Testis (tissue), 3 donors: Measurements from ENCODE around the gene APOB. TPM values are rescaled to one million over a fixed set of nuclear protein-coding genes. Genes with fewer than 3 reads are reported as not detected.

Experiments
- DNase-seq: peaks from one replicate; pipeline ENCODE4 v3.0.0-alpha.2; 2019
- H3K27ac ChIP-seq, 2 donors: fragments of 200-600 bp; sonication (generic); one replicate each; pipeline ENCODE4 v1.5.1; 2019
- H3K27me3 ChIP-seq: fragments of 200-600 bp; sonication (generic); one replicate; pipeline ENCODE4 v1.5.1; 2019
- H3K36me3 ChIP-seq: fragments of 200-600 bp; sonication (generic); one replicate; pipeline ENCODE4 v1.5.1; 2017; ENCODE audit warnings: low read depth; ENCODE audit errors: missing control alignments
- H3K4me1 ChIP-seq: fragments of 200-600 bp; sonication (generic); one replicate; pipeline ENCODE4 v1.5.1; 2019
- H3K4me3 ChIP-seq, 2 donors: fragments of 200-600 bp; sonication (generic); one replicate each; pipeline ENCODE4 v1.5.1; 2017 to 2019
- H3K9me3 ChIP-seq: fragments of 200-600 bp; sonication (generic); one replicate; pipeline ENCODE4 v1.5.1; 2017
- POLR2A ChIP-seq: fragments of 450-650 bp; IDR thresholded peaks from one replicate; pipeline ENCODE4 v1.6.1; 2017; ENCODE audit warnings: antibody characterized with exemption, mild to moderate bottlenecking, moderate library complexity
- WGBS, 2 donors: methylation state at CpG; one replicate each; pipeline ENCODE4 v1.1.5; 2018; 5-methylcytosine and 5-hydroxymethylcytosine counted together
- intact Hi-C: fragments of 100-400 bp; cut with DNase I; formaldehyde crosslinking; loops from one replicate; pipeline ENCODE4 v1.15.1; 2023; ENCODE audit warnings: low total_unique reads
- polyA plus RNA-seq: library from polyadenylated mRNA; stranded (reverse); fragments of 350-450 nt; fragmentation: Illumina TruSeq; extraction: RNeasy Lipid Tissue Mini Kit (QIAGEN cat#74804); gene quantifications from one replicate; pipeline ENCODE4 v1.2.3, GENCODE V29; 2014; ENCODE audit warnings: low read depth, low replicate concordance; ENCODE audit not compliant: insufficient read depth
- total RNA-seq, 2 donors: library from RNA; depleted of rRNA; stranded (reverse); fragments of >200 nt; gene quantifications; one replicate each; pipeline ENCODE4 v1.2.3, GENCODE V29; 2016
- TF ChIP-seq, protein P1 (sequence below), 3 experiments: fragments of 450-650 bp in 2 of 3; fragments of 200-600 bp in 1 of 3; sonication (generic) in 1 of 3; IDR thresholded peaks; one replicate each; pipeline ENCODE4 v1.5.1; 2016 to 2019; ENCODE audit warnings: antibody characterized with exemption in 3 of 3, mild to moderate bottlenecking in 2 of 3, moderate library complexity in 1 of 3

The APOB gene
- total and polyA plus RNA-seq, 3 donors from 2014 or later: 0.30 to 0.81 (median 0.39) TPM

DNA sequence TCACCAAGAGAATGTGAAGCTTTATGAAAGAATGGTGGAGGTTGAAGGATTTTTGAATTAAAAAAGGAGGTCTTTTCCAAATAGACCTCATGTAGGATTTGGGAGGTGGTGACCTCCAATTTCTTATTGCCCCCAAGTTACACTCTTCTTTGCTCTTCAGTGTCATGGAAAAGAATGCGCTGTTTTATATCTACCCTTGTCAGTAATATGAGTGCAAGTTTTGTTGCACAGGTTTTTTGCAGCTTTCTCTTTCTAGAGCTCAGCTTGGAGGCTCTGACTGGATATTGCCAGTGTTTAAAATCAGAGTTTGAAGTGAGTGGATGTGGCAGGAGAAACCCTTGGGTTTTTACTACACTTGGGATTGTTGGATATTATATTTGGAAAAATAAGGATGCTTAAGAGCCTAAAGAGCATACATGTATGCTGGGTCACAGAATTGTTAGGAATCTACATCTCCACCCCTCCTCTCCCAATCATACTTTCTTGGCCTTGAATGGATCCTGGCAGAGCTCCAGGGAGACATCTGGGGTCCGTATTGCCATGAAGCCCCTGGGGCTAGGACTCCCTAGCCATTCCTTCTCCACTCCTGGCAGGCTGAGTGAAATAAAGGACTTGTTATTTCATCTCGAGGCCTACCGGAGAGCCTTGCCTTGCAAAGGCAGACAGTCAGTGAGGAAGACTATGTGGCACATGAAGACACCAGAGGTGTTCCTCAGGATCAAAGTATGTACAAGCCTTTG lies 43.8 kb downstream of the APOB start:
- intact Hi-C loops: no loop called here
- WGBS, 2 donors: 75 to 81% methylated on average over 4 of the region's 4 CpGs
- H3K9me3 ChIP-seq: no peaks in the 10 kb centered on the region
- TF ChIP-seq POLR2A: no peak
- TF ChIP-seq, protein P1, sequence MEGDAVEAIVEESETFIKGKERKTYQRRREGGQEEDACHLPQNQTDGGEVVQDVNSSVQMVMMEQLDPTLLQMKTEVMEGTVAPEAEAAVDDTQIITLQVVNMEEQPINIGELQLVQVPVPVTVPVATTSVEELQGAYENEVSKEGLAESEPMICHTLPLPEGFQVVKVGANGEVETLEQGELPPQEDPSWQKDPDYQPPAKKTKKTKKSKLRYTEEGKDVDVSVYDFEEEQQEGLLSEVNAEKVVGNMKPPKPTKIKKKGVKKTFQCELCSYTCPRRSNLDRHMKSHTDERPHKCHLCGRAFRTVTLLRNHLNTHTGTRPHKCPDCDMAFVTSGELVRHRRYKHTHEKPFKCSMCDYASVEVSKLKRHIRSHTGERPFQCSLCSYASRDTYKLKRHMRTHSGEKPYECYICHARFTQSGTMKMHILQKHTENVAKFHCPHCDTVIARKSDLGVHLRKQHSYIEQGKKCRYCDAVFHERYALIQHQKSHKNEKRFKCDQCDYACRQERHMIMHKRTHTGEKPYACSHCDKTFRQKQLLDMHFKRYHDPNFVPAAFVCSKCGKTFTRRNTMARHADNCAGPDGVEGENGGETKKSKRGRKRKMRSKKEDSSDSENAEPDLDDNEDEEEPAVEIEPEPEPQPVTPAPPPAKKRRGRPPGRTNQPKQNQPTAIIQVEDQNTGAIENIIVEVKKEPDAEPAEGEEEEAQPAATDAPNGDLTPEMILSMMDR (IDR thresholded peaks at IDR 0.05): no peak
- no peaks in the 10 kb centered on the region for H3K4me1 ChIP-seq
- no peak overlapping the region for H3K4me3 ChIP-seq
- H3K27me3 ChIP-seq: no peaks in the 10 kb centered on the region
- no peaks in the 10 kb centered on the region for H3K36me3 ChIP-seq
- no peak overlapping the region for H3K27ac ChIP-seq
- no peak for DNase-seq

DNA sequence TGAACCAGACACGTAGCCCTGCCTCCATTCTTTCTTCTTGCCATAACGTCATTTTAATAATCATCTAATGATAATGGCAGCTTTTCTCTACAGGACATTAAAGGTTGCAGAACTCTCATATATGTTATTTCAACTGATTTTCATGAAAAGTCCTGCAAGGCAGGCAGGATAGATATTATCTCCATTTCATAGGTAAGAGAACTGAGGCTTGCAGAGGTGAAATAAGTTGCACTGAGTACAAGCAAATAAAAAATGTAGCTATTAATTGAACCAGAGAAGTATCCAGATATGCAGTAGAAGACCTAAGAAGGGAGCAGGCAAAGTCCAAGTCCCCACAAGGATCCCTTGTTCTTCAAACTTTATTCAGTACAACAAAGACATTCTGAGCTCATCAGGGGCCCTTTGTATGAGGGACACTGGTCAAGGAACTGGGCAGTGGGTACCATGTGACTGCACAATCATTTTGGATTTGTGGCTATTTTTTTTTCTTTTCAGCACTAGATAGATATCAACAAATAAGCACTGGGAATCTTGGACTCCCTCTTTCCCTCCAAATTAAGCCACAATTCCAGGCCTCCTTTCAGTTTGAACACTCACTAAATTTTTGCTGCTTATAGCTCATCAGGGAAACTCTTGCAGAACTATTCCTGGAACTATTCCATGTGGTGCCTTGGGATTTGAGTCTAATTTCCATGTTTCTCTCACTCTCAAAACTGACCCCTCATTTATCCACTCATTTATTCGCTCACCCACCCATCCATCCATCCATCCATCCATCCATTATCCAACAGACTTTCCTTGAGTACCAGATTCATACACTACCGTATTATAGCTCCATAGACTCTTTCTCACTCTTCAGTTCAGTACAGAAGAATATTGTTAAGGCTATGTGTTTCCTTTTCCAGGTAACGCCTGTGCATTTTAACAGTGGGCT lies 44.6 kb downstream of the APOB start:
- no peaks in the 10 kb centered on the region for H3K27me3 ChIP-seq
- no peaks in the 10 kb centered on the region for H3K4me1 ChIP-seq
- TF ChIP-seq, protein P1 (IDR thresholded peaks at IDR 0.05): no peak
- no peak for TF ChIP-seq POLR2A
- intact Hi-C loops: no loop called here
- no peak for DNase-seq
- no peak overlapping the region for H3K4me3 ChIP-seq
- no peaks in the 10 kb centered on the region for H3K9me3 ChIP-seq
- WGBS, 2 donors: 91 to 93% methylated on average over 5 of the region's 5 CpGs
- H3K27ac ChIP-seq: no peak overlapping the region
- no peaks in the 10 kb centered on the region for H3K36me3 ChIP-seq

DNA sequence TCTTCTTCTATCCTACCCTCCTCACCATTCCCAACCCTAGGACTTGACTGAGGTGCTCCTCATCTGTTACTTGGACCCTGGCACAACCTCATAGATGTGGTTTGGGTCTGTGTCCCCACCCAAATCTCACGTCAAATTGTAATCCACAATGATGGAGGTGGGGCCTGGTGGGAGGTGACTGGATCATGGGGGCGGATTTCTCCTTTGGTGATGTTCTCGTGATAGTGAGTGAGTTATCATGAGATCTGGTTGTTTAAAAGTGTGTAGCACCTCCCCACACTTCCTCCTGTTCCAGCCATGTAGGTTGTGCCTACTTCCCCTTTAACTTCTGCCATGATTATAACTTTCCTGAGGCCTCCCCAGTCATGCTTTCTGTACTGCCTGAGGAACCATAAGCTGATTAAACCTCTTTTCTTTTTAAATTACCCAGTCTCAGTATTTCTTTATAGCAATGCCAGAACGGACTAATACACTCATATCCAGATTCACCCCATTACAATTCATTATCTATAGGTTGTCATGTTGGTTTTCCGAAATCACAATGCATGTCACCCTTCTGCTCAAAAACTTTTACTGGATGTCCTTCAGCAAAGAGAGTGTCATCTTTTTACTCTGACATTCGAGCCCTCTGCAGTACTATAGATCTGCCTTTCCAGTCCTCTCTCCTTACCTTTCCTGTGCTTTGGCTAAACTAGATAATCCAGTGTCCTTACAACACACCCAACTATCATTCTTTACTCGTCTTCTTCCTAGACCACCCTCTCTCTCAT lies 45.7 kb downstream of the APOB start:
- no peak for TF ChIP-seq POLR2A
- TF ChIP-seq, protein P1 (IDR thresholded peaks at IDR 0.05): no peak
- intact Hi-C loops: no loop called here
- no peaks in the 10 kb centered on the region for H3K36me3 ChIP-seq
- DNase-seq: no peak
- H3K27ac ChIP-seq: no peak overlapping the region
- 83 to 92% methylated on average over 7 of the region's 7 CpGs for WGBS, 2 donors
- no peaks in the 10 kb centered on the region for H3K27me3 ChIP-seq
- no peak overlapping the region for H3K4me3 ChIP-seq
- no peaks in the 10 kb centered on the region for H3K4me1 ChIP-seq
- H3K9me3 ChIP-seq: no peaks in the 10 kb centered on the region

DNA sequence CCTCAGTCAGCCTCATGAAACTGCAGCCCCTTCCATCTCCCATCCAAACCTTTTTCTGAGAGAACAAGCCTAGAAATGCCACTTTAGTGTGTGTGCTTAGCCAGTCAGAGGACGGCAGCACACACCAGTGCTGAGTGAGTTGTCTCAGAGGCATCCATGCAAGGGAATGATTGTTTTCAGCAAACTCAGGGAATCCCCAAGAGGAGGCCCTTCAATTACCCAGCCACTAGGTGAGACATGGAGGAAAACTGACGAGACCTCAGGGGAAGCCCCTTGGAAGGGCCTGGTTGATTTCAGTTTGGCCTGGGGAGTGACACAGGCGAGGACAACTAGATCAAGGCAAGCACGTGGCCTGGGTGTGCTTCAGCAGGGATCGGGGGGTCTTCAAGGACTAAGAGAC lies 49.7 kb downstream of the APOB start:
- no peak overlapping the region for H3K27ac ChIP-seq
- WGBS, 2 donors: 90 to 93% methylated on average over 5 of the region's 5 CpGs

More for the DNA sequence above, 49.7 kb downstream of the APOB start:
- intact Hi-C loops: no loop called here
- TF ChIP-seq, protein P1 (IDR thresholded peaks at IDR 0.05): no peak
- no peak for TF ChIP-seq POLR2A
- Histone ChIP-seq H3K27me3 (no peaks in the 10 kb centered on the region), H3K9me3 (no peaks in the 10 kb centered on the region), H3K4me1 (no peaks in the 10 kb centered on the region), H3K36me3 (no peaks in the 10 kb centered on the region), H3K4me3 (no peak overlapping the region)
- DNase-seq: no peak
